Activated B cell treated with CpG ODN at 0.5 μM for 24 hours (primary cell): ENCODE data around the gene FUT8. TPM values are rescaled to one million over a fixed set of nuclear protein-coding genes. Genes with fewer than 3 reads are reported as not detected.

Experiments used
- ATAC-seq: fragments of 200-7000 bp; cut with Tn5 transposase; one replicate; pipeline ENCODE4 v1.10.0; 2021; ENCODE audit warnings: low read depth, mild to moderate bottlenecking, moderate library complexity
- CTCF ChIA-PET: fragments of 350-600 bp; sonication (Branson Sonifier 250); formaldehyde crosslinking; loops from one replicate; lab custom pipeline; 2021; ENCODE audit warnings: antibody characterized with exemption; lab: Charles Lee
- POLR2A ChIA-PET: fragments of 350-600 bp; sonication (Branson Sonifier 250); formaldehyde crosslinking; loops from one replicate; lab custom pipeline; 2021; ENCODE audit warnings: antibody characterized with exemption; lab: Charles Lee
- DNase-seq: peaks from one replicate; pipeline ENCODE4 v3.0.0; 2022
- H3K27ac Mint-ChIP-seq: one replicate; pipeline ENCODE4 v1.8.0; 2020; ENCODE audit warnings: mixed read lengths
- H3K27me3 Mint-ChIP-seq: one replicate; pipeline ENCODE4 v1.8.0; 2021; ENCODE audit warnings: mixed read lengths
- H3K36me3 Mint-ChIP-seq: one replicate; pipeline ENCODE4 v1.8.0; 2021; ENCODE audit warnings: low read depth, mixed read lengths
- H3K4me1 Mint-ChIP-seq: one replicate; pipeline ENCODE4 v1.8.0; 2021; ENCODE audit warnings: mixed read lengths
- H3K4me3 Mint-ChIP-seq: one replicate; pipeline ENCODE4 v1.8.0; 2020; ENCODE audit warnings: mild to moderate bottlenecking, mixed read lengths
- H3K9me3 Mint-ChIP-seq: one replicate; pipeline ENCODE4 v1.8.0; 2020; ENCODE audit warnings: mixed read lengths
- intact Hi-C: fragments of 100-400 bp; cut with micrococcal nuclease; formaldehyde crosslinking; loops from one replicate; pipeline ENCODE4 v1.15.1; 2024
- total RNA-seq: library from RNA; stranded (reverse); gene quantifications from 2 replicates; pipeline ENCODE4 v1.2.3, GENCODE V29; 2022
- TF ChIP-seq, protein P1 (sequence below): fragments of 200-600 bp; IDR thresholded peaks from one replicate; pipeline ENCODE4 v1.8.0; 2022; ENCODE audit warnings: antibody characterized with exemption, mild to moderate bottlenecking

The FUT8 gene
- total RNA-seq, 1 donor from 2014 or later, result 123 TPM

DNA sequence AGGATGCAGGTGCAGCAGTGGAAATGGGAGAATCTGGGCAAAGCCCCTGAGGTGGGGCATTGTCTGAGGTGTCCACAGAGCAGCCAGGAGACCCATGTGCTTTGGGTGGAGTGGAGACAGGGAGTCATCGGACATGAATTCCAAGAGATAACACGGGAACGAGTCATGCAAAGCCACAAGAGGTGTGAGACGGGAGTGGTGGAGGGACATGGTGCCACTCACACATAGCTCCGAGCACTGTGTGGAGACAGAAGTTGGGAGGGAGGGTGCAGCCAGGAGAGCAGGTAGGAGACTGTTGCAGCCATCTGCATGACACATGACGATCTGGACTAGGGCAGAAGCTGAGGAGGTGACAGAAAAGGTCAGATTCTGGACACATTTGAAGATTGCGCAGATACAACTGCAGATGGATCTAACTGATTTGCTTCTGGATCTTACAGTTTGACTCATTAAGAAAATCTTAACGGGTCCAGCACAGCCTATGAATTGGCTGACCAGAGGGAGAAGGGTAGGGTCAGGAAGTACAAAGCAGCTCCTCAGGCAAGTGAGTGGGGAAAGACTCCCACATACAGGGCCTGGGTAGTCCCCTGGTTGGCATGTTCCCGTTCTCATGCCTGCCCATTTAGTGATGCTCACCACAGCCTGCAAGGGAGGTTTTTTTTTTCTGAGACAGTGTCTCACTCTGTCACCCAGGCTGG lies 379.8 kb downstream of the FUT8 start:
- ATAC-seq, result no peak
- ChIA-PET POLR2A (no interaction called here), CTCF (interaction anchor here (0.7 kb wide), 1 partner anchor 377 kb away, joined by 3 read pairs; no protein-coding TSS in a partner anchor)
- no peak for DNase-seq
- Mint-ChIP-seq H3K9me3 (no peaks in the 10 kb centered on the region), H3K4me1 (no peaks in the 10 kb centered on the region), H3K36me3 (no peaks in the 10 kb centered on the region), H3K4me3 (no peak overlapping the region), H3K27ac (no peak overlapping the region), H3K27me3 (no peaks in the 10 kb centered on the region)
- intact Hi-C loops, result no loop called here
- TF ChIP-seq, protein P1, sequence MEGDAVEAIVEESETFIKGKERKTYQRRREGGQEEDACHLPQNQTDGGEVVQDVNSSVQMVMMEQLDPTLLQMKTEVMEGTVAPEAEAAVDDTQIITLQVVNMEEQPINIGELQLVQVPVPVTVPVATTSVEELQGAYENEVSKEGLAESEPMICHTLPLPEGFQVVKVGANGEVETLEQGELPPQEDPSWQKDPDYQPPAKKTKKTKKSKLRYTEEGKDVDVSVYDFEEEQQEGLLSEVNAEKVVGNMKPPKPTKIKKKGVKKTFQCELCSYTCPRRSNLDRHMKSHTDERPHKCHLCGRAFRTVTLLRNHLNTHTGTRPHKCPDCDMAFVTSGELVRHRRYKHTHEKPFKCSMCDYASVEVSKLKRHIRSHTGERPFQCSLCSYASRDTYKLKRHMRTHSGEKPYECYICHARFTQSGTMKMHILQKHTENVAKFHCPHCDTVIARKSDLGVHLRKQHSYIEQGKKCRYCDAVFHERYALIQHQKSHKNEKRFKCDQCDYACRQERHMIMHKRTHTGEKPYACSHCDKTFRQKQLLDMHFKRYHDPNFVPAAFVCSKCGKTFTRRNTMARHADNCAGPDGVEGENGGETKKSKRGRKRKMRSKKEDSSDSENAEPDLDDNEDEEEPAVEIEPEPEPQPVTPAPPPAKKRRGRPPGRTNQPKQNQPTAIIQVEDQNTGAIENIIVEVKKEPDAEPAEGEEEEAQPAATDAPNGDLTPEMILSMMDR, result no peak
